ENCODE data around the gene SLC15A3. TPM values are rescaled to one million over a fixed set of nuclear protein-coding genes. Genes with fewer than 3 reads are reported as not detected.

Gene SLC15A3
- polyA plus RNA-seq, 1 donor from 2014 or later, result not detected

DNA sequence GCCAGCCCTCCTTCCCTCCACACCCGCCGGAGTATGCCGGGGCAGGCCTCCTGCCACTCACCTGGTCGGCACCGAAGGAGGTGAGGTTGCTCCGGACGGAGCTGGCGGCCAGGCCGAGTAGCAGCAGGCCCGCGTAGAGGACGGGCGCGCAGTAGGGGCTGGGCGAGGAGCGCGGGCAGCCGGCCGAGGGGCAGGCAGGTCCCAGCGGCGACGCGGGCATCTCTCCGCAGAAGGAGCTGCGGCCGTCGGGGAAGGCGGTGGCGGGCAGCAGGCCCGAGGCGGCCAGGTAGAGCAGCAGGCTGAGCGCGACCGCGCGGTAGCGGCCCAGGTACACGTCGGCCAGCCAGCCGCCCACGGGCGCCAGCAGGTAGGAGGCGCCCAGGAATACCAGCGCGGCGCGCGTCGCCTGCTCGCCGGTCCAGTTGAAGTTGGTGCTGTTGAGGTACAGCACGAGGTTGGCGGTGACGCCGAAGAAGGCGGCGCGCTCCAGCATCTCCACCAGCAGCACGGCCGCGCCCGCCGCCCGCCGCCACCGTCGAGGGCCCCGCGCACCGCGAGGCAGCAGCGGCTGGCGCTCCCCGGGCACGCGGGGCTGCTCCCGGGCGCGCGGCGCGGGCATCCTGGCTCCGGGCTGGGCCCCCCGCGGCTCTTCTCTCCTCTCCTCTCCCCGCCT, 907 bp downstream of the SLC15A3 start:
- Histone ChIP-seq H3F3A (ENCODE audit: insufficient read depth, low read length, poor library complexity, severe bottlenecking) (no peaks in the 10 kb centered on the region), H4K20me1 (ENCODE audit: insufficient read depth) (no peaks in the 10 kb centered on the region), H3K27me3 (ENCODE audit: insufficient read depth, low read depth, low read length) (peaks cover 17% of the 10 kb centered on the region), H3K9me2 (ENCODE audit: insufficient read depth, low read length) (no peaks in the 10 kb centered on the region), H2AFZ (ENCODE audit: low read depth, low read length) (no peak overlapping the region), H3K79me2 (replicated peaks; ENCODE audit: insufficient read depth, low read length) (no peaks in the 10 kb centered on the region), H3K9me3 (ENCODE audit: low read length) (no peaks in the 10 kb centered on the region), H3K4me3 (ENCODE audit: low read length) (no peak overlapping the region), H3K4me2 (ENCODE audit: low read length) (no peak overlapping the region), H3K27ac (ENCODE audit: low read length) (no peak overlapping the region), H3K9ac (ENCODE audit: low read length) (no peak overlapping the region), H3K36me3 (ENCODE audit: insufficient read depth, low read length) (no peaks in the 10 kb centered on the region)
- TF ChIP-seq EZH2 (IDR thresholded peaks at IDR 0.05; ENCODE audit: borderline replicate concordance, insufficient read depth, low read length, poor library complexity, severe bottlenecking) (no peak), TAF1 (IDR thresholded peaks at IDR 0.05; ENCODE audit: low read depth) (no peak), RAD21 (conservative IDR thresholded peaks at IDR 0.05) (no peak), SMC3 (conservative IDR thresholded peaks at IDR 0.05; ENCODE audit: poor library complexity) (no peak), EP300 (conservative IDR thresholded peaks at IDR 0.05; ENCODE audit: poor library complexity, severe bottlenecking) (no peak), POLR2AphosphoS5 (IDR thresholded peaks at IDR 0.05) (no peak), MXI1 (conservative IDR thresholded peaks at IDR 0.05; ENCODE audit: poor library complexity, severe bottlenecking) (no peak)
- TF ChIP-seq, protein P1, sequence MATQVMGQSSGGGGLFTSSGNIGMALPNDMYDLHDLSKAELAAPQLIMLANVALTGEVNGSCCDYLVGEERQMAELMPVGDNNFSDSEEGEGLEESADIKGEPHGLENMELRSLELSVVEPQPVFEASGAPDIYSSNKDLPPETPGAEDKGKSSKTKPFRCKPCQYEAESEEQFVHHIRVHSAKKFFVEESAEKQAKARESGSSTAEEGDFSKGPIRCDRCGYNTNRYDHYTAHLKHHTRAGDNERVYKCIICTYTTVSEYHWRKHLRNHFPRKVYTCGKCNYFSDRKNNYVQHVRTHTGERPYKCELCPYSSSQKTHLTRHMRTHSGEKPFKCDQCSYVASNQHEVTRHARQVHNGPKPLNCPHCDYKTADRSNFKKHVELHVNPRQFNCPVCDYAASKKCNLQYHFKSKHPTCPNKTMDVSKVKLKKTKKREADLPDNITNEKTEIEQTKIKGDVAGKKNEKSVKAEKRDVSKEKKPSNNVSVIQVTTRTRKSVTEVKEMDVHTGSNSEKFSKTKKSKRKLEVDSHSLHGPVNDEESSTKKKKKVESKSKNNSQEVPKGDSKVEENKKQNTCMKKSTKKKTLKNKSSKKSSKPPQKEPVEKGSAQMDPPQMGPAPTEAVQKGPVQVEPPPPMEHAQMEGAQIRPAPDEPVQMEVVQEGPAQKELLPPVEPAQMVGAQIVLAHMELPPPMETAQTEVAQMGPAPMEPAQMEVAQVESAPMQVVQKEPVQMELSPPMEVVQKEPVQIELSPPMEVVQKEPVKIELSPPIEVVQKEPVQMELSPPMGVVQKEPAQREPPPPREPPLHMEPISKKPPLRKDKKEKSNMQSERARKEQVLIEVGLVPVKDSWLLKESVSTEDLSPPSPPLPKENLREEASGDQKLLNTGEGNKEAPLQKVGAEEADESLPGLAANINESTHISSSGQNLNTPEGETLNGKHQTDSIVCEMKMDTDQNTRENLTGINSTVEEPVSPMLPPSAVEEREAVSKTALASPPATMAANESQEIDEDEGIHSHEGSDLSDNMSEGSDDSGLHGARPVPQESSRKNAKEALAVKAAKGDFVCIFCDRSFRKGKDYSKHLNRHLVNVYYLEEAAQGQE (IDR thresholded peaks at IDR 0.05; ENCODE audit: borderline replicate concordance), result no peak
- TF ChIP-seq, protein P2, sequence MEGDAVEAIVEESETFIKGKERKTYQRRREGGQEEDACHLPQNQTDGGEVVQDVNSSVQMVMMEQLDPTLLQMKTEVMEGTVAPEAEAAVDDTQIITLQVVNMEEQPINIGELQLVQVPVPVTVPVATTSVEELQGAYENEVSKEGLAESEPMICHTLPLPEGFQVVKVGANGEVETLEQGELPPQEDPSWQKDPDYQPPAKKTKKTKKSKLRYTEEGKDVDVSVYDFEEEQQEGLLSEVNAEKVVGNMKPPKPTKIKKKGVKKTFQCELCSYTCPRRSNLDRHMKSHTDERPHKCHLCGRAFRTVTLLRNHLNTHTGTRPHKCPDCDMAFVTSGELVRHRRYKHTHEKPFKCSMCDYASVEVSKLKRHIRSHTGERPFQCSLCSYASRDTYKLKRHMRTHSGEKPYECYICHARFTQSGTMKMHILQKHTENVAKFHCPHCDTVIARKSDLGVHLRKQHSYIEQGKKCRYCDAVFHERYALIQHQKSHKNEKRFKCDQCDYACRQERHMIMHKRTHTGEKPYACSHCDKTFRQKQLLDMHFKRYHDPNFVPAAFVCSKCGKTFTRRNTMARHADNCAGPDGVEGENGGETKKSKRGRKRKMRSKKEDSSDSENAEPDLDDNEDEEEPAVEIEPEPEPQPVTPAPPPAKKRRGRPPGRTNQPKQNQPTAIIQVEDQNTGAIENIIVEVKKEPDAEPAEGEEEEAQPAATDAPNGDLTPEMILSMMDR (IDR thresholded peaks at IDR 0.05; ENCODE audit: poor library complexity, severe bottlenecking), result no peak

DNA sequence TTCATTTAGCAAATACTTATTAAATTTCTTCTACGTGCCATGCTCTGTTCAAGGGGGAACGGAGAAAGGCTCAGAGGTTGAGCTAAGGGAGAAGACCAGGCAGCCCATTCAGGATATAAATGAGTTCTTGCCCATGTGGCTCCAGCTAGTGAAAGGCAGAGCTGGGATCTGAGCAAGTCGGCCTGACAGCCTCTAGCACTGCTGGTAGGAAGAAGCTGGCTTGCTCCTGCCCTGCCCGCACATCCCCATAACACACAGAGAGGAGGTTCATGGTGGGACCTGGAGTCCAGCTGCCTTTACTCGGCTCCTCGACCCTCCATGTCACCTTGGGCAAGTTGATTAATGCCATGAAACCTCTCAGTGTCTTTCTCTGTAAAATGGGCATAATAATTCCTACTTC, 2.0 kb downstream of the SLC15A3 start:
- Histone ChIP-seq H3K79me2 (replicated peaks; ENCODE audit: insufficient read depth, low read length) (no peaks in the 10 kb centered on the region), H3K27ac (ENCODE audit: low read length) (no peak overlapping the region), H3K4me3 (ENCODE audit: low read length) (no peak overlapping the region)

More for the DNA sequence above, 2.0 kb downstream of the SLC15A3 start:
- Histone ChIP-seq H3K9me3 (ENCODE audit: low read length) (no peaks in the 10 kb centered on the region), H3F3A (ENCODE audit: insufficient read depth, low read length, poor library complexity, severe bottlenecking) (no peaks in the 10 kb centered on the region), H3K4me2 (ENCODE audit: low read length) (no peak overlapping the region), H3K27me3 (ENCODE audit: insufficient read depth, low read depth, low read length) (peaks cover 17% of the 10 kb centered on the region), H4K20me1 (ENCODE audit: insufficient read depth) (no peaks in the 10 kb centered on the region), H2AFZ (ENCODE audit: low read depth, low read length) (no peak overlapping the region), H3K9me2 (ENCODE audit: insufficient read depth, low read length) (no peaks in the 10 kb centered on the region), H3K9ac (ENCODE audit: low read length) (no peak overlapping the region), H3K36me3 (ENCODE audit: insufficient read depth, low read length) (no peaks in the 10 kb centered on the region)
- no peak for TF ChIP-seq EZH2 (IDR thresholded peaks at IDR 0.05; ENCODE audit: borderline replicate concordance, insufficient read depth, low read length, poor library complexity, severe bottlenecking)
- TF ChIP-seq SMC3 (conservative IDR thresholded peaks at IDR 0.05; ENCODE audit: poor library complexity), result no peak
- TF ChIP-seq, protein P1 (IDR thresholded peaks at IDR 0.05; ENCODE audit: borderline replicate concordance), result no peak
- no peak for TF ChIP-seq POLR2AphosphoS5 (IDR thresholded peaks at IDR 0.05)
- no peak for TF ChIP-seq EP300 (conservative IDR thresholded peaks at IDR 0.05; ENCODE audit: poor library complexity, severe bottlenecking)
- no peak for TF ChIP-seq MXI1 (conservative IDR thresholded peaks at IDR 0.05; ENCODE audit: poor library complexity, severe bottlenecking)
- TF ChIP-seq TAF1 (IDR thresholded peaks at IDR 0.05; ENCODE audit: low read depth), result no peak
- TF ChIP-seq, protein P2 (IDR thresholded peaks at IDR 0.05; ENCODE audit: poor library complexity, severe bottlenecking), result no peak
- TF ChIP-seq RAD21 (conservative IDR thresholded peaks at IDR 0.05), result no peak
